WERI-Rb-1 (cell line): Measurements from ENCODE around the gene USP37.

Experiments used
- DNase-seq: peaks from one replicate; pipeline ENCODE4 v3.0.0-alpha.2; 2020
- H3K27ac ChIP-seq: fragments of 250-450 bp; sonication (Bioruptor Pico); 2 replicates; pipeline ENCODE4 v1.5.1; 2020; ENCODE audit warnings: mild to moderate bottlenecking, moderate library complexity
- H3K27me3 ChIP-seq: fragments of 250-450 bp; sonication (Bioruptor Pico); 2 replicates; pipeline ENCODE4 v1.5.1; 2021; ENCODE audit warnings: mild to moderate bottlenecking, low read depth, moderate library complexity; ENCODE audit not compliant: insufficient read depth, severe bottlenecking
- H3K36me3 ChIP-seq: fragments of 250-450 bp; sonication (Bioruptor Pico); 2 replicates; pipeline ENCODE4 v1.5.1; 2020; ENCODE audit warnings: mild to moderate bottlenecking, moderate library complexity
- H3K4me3 ChIP-seq: 2 replicates; pipeline ENCODE4 v1.5.1; 2011; ENCODE audit warnings: low read depth, mild to moderate bottlenecking, control low read depth, low read length
- H3K9me3 ChIP-seq: fragments of 250-450 bp; sonication (Bioruptor Pico); 2 replicates; pipeline ENCODE4 v1.5.1; 2021; ENCODE audit warnings: mild to moderate bottlenecking, moderate library complexity; ENCODE audit not compliant: severe bottlenecking
- TF ChIP-seq, protein P1 (sequence below): IDR thresholded peaks from 2 replicates; pipeline ENCODE4 v1.5.1; 2011; ENCODE audit warnings: low read depth, mild to moderate bottlenecking, control low read depth, inconsistent platforms, low read length

Gene USP37

DNA sequence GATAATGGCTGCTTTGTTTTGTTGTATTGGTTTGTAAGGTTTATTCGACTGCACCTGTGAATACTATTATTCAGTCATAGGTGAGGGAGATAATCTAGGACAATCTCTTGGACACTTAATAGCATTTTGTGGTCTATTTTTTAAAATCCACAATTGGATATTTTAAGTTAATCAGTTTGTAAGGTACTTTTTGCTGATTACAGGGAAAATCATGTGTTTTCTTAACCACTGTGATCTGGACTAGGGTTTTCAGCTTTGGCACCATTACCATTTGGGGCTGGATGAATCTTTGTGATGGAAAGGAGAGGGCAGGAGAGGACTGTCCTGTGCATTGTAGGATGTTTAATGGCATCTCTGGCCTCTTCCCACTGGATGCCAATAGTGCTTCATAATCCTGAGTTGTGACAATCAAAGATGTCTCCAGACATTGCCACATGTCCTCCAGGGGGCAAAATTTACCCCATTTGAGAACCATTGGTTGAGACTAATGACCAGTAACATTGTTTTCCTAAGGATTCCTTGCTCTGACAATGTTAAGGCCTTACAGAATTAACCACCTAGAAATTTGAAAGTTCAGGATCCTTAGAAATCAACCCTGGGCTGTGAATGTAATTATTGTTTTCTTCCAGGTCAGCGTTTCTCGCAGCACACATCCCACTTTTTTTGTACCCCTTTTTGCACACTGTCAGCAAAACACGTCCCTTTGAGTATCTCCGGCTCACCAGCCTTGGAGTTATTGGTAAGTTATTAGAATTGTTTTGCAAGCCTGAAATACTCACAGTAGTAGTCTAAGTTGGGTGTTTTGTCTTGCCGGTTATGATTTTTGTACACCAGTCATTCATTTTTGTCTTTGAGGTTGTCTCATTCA is 16.1 kb upstream of the USP37 start:
- no peak overlapping the region for H3K27ac ChIP-seq
- no peaks in the 10 kb centered on the region for H3K27me3 ChIP-seq
- TF ChIP-seq, protein P1, sequence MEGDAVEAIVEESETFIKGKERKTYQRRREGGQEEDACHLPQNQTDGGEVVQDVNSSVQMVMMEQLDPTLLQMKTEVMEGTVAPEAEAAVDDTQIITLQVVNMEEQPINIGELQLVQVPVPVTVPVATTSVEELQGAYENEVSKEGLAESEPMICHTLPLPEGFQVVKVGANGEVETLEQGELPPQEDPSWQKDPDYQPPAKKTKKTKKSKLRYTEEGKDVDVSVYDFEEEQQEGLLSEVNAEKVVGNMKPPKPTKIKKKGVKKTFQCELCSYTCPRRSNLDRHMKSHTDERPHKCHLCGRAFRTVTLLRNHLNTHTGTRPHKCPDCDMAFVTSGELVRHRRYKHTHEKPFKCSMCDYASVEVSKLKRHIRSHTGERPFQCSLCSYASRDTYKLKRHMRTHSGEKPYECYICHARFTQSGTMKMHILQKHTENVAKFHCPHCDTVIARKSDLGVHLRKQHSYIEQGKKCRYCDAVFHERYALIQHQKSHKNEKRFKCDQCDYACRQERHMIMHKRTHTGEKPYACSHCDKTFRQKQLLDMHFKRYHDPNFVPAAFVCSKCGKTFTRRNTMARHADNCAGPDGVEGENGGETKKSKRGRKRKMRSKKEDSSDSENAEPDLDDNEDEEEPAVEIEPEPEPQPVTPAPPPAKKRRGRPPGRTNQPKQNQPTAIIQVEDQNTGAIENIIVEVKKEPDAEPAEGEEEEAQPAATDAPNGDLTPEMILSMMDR: no peak
- H3K9me3 ChIP-seq: no peaks in the 10 kb centered on the region
- no peak for DNase-seq
- H3K4me3 ChIP-seq: no peak overlapping the region
- peaks cover 73% of the 10 kb centered on the region for H3K36me3 ChIP-seq

DNA sequence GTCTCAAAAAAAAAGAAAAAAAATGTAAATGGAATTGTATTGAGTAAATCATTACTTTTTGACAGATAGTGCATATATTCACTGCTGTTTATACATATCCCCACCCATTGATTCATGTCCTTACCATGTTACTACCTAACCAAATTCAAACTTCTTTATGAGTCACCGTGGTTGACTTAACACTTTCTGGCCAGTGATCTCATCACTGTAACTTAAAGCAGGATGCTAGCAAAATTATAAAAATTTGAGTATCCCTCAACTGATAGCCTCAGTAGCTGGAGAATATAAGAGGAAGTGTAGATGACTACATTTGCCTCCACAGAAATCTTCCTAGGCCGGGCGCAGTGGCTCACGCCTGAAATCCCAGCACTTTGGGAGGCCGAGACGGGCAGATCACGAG is 13.9 kb upstream of the USP37 start:
- Histone ChIP-seq H3K4me3 (no peak overlapping the region), H3K9me3 (no peaks in the 10 kb centered on the region), H3K27me3 (no peaks in the 10 kb centered on the region), H3K36me3 (peaks cover 65% of the 10 kb centered on the region), H3K27ac (no peak overlapping the region)
- TF ChIP-seq, protein P1: no peak
- DNase-seq: no peak

DNA sequence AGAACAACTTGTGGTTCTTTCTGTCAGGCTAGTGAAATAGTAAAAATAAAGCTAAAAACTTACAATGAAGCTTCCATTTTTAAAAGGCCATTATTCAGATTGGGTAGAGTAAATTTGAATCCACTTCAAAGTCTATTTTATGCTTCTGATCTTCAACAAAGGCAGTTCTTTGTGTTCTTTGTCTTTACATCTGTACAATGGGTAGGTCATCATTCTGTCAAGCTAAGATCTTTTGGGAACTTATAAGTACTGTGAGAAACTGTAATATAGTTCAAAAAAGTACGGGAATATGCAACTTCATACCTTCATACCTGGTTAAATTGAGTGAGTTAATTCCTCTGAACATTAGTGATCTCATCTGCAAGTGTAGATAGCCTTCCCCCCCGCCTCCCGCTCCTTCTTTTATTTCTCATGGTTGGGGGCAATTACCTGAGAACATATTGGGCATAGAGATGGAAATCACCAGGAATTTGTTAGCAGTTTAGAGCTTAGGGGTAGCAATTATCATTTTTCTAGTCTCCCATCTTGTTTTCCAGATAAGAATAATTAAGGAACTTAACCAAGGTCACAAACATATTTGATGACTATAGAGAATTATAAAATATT is 10.2 kb upstream of the USP37 start:
- Histone ChIP-seq H3K4me3 (no peak overlapping the region), H3K9me3 (no peaks in the 10 kb centered on the region), H3K27ac (peak overlapping the region; percentile 5), H3K36me3 (peaks cover 58% of the 10 kb centered on the region), H3K27me3 (no peaks in the 10 kb centered on the region)
- TF ChIP-seq, protein P1: no peak
- no peak for DNase-seq

DNA sequence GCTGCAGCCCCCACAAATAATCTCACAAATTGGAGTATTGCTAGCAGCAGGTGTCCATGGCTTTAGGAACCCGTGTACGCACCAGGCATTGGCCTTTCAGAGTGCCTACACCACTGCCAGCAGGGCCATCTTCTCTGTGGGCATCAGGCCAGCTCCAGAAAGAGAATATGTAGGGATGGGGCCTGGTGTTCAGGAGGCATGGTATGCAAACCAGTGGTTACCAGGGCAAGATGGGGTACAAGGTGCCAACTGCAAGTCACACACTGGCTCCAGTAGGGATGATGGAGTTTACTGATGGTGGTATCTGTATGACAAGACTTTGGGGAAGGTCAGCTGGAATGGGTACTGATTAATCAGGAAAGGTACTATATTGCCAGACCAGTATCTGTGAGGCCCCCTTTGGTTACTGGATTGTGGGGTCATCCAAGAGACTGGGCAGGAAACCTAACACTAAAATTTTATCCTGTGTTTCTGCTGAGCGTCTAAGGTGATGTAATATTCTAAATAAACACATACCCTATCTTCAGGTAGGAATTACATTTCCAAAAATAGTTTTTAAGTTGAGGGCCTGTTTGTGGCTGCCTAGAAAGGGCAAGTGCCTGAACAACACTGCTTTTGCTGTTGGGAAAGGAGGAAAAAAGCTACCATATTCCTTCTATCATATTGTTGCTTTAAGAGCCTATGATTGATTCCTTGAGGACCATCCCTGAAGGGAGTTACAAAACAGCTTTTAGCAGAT is 9.5 kb upstream of the USP37 start:
- no peak overlapping the region for H3K4me3 ChIP-seq
- no peak for DNase-seq
- no peaks in the 10 kb centered on the region for H3K9me3 ChIP-seq
- H3K27ac ChIP-seq: peak overlapping the region; percentile 5; the same call in 1 of the 2 replicates
- H3K27me3 ChIP-seq: no peaks in the 10 kb centered on the region
- H3K36me3 ChIP-seq: peaks cover 60% of the 10 kb centered on the region
- TF ChIP-seq, protein P1: no peak

DNA sequence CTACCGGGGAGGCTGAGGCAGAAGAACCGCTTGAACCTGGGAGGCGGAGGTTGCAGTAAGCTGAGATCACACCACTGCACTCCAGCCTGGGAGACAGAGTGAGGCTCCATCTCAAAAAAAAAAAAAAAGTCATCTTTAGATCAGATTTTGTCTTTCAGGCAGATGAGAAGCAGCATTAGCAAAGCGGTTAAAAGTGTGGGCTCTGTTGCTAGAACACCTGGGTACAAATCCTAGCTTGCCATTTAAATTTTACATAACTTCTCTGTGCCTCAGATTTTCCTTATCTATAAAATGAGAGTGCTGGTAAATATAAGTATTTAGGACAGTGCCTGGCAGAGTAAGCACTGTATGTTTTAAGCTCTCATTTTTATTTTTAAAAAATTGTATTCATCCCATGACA is 8.7 kb upstream of the USP37 start:
- TF ChIP-seq, protein P1: no peak
- no peaks in the 10 kb centered on the region for H3K9me3 ChIP-seq
- no peaks in the 10 kb centered on the region for H3K27me3 ChIP-seq
- H3K4me3 ChIP-seq: no peak overlapping the region
- H3K27ac ChIP-seq: no peak overlapping the region
- H3K36me3 ChIP-seq: peaks cover 63% of the 10 kb centered on the region
- DNase-seq: no peak
